AML-193 (cell line): ENCODE results near the gene ITGA5.
"Not testable (repeated sequence)": the region's sequence is repeated elsewhere in the genome, so short reads cannot be mapped to it uniquely, and the experiment has no call there.

Experiments
- DNase-seq, 2 experiments: peaks; one replicate each; lab custom pipeline; 2025; lab: John Stamatoyannopoulos, UW

ITGA5 gene

DNA sequence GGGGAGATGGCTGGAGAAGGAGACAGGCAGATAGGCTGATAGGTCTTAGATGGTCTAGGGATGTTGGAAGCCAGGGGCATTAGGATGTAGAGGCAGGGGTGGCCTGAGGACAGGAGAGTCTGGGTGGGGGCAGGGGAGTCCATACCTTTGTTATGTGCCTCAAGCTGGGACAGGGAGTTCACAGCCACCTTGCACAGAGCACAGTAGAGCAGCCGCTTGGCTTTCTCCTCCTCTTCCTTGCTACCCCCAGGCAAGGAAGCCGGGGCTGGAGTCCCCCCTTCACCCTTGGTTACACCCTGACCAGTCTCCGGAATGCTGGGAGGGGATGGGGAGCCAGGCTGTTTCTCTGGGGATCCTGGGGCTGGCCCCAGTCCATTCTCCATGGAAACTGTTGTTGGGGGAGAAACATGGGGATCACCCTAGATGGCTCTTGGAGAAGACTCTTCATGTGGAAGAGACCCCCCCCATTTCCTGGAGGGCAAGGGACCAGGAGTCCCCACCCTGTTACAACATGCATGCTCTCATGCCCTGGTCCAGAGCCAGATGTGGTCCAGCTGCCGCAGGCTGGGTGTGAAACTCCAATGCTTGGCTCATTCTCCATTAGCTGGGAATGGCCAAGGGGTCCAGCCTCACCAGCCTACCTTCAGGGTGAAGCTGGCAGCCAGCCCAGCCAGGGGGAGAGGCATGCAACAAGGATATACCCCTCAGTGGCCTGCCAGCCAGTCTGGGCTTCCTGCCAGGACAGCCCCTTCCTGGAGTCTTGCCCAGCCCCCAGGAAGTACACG lies 47.5 kb downstream of the ITGA5 start:
- no peak for DNase-seq

DNA sequence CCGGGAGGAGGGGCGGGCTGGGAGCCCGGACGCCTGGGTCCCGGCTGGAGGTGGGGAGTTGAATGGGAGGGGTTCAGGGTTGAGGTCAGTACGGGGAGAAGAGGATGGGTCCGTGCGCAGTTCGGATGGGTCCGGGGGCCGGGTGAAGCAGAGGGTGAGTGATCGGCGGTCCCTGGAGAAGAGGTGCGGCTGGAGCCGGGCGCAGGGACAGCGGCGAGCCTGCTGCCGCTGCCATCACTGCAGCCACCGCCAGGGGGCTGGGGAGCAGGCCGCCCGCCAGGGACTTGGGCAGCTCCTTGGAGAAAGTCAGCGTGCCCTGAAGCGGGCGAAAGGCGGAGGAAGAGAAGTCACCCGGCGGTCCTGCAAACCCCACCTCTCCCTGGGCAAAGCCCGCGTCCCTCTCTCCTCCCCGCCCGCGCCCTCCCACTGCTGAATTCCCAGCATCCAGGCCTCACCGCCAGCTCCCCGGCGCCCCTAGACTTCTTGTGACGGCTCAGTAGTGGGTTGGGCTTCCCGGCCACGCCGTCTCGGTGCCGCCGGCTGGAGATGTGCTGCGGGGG lies 48.8 kb downstream of the ITGA5 start:
- peak; percentile 41 to 50 for DNase-seq

DNA sequence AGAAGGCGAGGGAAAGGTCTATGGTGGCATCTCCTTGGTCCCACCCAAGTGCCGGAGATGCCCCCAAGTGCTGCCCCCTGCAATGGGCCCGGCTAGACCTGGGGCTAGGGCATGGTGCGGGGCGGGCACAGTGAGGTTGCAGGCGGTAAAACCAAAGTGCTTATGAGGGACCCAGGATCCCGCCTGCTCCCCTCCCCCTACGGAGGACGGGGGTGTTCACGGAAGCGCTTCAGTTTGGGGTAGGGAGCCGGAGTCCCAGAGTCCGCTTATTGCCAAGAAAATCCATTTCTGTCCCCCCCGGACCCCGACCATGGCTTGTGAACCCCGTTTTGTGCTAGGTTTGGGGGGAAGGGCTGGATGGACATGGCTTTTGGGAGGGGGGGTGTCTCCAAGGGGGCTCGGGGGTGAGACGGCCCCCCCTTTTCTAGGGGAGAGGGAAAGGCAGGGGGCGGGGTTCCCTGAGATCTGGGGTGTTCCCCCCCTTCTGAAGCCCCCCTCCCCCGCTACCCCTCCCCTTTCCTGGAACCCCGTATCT lies 49.4 kb downstream of the ITGA5 start:
- no peak for DNase-seq

DNA sequence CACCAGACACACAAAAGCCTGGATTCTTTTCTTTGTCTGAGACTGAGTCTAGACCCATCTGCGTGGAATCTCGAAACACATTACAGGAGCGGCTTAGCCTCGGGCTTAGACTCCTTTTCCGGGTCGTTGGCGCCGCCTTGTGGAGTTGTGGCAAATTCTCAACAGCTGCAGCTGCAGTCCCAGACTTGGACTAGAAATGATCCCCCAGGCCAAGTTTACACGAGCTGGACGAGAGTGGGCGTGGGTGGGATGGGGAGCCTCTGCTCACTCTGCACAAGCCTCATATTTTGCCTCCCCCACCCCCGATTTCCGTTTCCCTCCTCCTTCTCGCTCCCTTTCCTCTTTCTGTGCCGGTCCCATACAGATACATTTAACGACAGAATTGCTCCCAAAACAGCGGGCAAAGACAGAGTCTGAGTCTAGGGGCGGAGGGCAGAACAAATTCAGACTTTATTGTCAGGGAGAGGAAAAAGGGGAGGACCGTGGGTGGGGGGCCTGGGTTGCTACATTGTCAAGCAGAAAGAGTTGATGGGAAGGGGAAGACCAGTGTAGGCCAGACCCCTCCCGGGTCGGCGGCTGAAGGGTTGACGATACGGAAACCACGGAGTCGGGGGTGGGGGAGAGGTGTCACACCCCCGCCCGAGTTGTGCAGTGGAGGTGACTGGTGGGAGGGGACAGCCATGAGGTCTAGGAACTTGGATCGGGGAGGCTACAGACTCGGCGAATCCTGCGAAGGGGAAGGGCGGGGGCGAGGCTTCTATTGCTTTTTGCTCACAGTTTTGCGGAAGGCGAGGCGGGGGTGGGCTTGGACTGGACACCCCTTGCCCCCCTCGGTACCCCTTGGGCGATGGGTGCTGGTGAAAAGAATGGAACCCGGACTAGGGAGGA lies 50.1 kb downstream of the ITGA5 start:
- DNase-seq = peak; percentile 49 to 80

DNA sequence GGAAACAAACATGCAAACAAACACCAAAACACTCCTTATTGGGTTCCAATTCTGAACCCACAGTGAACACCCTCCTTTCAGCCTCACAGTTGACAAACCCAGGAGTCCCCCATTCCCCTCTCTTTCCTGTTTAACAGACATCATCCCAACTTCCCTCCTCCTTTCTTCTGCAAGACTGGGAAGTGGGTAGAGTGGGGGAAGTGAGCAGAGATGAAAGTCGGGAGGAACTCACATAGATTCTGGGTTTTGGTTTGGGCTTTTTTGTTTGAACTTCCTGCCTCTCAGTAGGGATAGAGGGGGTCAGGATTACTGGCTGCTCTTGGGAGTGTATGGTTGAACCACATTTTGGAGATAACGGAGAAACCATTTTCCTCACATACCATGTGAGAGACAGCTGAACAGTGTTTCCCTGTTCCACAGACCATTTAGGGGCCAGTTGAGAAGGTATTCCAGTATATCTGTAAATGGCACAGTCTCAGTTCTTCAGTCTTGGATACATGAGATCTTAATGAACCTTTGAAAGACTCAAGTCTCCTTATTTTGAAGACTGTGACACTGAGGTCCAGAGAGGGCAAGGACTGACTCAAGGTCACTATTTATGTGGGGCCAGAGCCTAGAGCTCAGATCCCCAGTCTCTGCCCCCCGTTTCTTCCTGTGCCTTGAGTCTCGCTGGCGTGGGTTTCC lies 50.9 kb downstream of the ITGA5 start:
- DNase-seq = no peak

DNA sequence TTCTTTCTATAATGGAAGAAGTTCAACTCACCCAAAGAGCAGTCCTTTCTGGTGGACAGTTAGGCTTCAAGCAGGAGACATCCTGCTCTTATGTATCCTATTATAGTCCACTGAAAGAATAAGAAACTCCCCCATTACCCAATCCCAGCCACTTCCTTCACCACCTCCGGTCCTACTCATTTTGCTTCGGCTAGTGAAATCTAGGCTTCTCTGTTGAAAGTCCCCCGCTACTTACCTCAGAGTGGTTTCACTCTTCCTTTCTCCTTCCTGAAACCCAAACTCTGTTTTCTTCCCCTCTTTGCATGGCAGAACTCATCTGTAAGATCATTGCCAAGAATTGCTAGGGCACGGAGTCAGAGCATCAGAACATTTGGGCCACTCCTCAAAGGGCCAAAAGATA lies 54.7 kb downstream of the ITGA5 start, which contains the start of gene GPR84:
Gene GPR84, minus strand, starts transcription at position 74 of the 400 bp plus-strand sequence. CDS start 635 bp downstream, outside the sequence.
- peak; percentile 90 to 95 for DNase-seq

DNA sequence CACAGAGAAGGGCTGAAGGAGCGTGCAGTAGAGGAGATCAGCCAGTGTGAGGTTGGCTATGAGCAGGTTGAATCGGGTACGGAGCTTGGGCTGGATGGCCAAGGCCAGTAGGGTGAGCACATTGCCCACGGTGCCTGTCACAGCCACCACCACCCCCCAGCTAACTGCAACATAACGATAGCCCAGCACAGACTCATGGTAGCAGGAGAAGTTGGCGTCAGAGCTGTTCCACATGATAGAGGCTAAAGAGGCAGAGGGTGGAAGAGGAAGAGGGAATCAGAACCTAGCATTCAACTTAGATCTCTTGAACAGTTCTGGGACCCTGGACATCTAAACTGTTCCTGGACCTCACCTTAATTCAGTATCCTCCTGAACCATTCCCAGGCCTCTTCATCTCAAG lies 55.4 kb downstream of the ITGA5 start:
- no peak for DNase-seq

DNA sequence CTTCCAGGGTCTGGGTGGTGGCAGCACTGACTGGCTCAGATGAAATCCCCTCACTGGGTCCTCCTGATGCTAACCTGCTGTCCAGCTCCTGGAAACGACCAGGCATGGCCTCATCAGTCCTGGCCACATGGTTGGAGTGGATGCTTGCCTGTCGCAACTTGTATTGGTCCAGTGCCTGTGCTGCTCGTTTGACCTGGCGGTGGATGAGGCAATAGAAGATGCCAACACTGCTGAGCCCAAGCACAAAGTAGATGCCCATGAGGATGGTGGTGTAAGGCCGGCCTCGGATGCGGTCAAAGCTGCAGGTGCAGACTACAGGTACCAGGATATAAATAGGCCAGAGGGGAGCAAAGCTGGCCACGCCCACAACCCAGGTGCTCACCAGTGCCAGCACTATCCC lies 56.0 kb downstream of the ITGA5 start:
- DNase-seq = no peak

DNA sequence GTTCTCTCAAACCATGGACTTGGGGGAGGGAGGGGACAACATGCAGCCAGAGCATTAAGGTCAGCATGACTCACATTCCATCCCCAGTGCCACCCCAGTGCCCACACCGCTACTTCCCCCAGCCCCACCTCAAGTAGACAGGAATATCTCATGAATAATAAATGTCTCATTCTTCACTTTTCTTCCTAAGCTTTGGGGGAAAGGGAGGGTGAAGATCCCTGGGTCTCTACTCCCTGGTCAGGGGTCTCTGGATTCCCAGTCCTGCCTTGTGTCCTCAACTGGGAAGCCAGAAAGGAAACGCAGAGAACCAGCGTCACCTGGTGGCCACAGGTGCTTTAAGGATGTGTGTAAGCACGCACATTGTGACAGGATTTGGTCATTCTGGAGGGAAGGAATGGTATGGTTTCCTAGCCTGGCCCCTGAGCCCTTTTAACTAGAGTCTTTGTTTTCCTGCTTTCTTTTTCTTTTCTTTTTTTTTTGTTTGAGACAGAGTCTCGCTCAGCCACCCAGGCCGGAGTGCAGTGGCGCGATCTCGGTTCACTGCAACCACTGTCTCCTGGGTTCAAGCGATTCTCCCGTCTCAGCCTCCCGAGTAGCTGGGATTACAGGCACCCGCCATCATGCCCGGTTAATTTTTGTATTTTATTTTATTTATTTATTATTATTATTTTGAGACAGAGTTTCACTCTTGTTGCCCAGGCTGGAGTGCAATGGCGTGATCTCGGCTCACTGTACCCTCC lies 58.2 kb downstream of the ITGA5 start:
- DNase-seq = peak; percentile 29 to 40

DNA sequence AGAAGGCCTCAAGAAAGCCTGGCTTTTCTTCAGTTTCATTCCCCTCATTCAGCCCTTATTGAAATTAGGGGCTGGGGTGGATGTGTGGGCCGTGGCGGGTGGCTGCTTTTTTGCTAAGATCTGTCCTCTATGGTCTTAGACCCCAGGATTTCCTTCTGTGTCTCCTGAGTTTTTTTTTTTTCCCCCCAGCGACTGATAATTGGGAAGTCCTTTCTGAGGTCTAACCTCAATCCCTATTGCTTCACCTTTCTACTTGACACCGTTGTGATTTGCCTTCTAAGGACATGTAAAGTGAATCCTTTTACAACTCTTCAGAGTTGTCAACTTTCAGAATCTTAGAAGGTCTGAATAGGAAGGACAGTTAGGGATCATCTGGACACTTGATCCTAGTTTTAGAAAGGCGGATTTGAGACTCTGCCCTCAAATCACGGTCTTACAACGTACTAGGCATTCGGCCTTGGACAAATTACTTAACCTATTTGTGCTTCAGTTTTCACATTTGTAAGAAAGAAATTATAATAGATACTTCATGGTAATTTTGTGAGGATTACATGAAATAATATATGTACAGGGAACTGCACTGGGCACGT lies 59.2 kb downstream of the ITGA5 start:
- no peak for DNase-seq

DNA sequence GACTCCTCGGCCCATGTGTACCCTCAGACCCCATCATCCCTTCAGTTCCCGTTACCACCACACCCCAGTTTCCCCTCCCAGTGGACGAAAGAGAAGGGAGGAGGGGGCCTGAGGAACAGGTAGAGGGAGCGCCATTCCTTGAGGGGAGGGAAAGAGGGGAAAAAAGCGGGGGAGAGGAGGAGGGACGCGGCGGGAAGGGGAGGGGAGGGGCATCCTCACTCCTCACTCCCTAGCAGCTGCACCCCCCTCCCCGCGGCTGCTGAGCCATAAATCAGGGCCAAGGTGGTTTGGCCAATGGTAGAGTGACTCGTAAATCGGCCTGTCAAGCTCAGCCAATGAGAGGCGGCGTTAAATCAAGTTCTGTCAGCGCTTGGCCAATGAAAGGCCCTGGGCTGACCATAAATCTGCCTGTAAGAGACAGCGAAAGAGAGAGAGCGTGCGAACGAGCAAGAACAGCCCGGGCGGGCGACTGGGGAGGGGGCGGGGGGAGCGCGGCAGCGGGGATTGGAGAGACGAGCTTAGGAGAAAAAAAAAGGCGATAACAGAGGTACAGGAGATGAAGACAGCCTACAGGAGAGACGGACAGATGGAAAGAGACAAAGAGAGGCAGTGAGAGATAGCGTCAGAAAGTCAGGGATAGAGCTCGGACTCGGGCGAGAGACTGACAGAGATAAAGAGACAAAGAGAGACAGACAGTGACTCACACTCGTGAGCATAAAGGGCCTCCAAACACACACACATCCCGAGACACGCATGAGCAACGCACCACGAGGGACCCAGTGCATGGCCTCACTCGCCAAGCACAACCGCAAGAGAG lies 59.9 kb downstream of the ITGA5 start:
- peak; percentile 86 to 87 for DNase-seq

DNA sequence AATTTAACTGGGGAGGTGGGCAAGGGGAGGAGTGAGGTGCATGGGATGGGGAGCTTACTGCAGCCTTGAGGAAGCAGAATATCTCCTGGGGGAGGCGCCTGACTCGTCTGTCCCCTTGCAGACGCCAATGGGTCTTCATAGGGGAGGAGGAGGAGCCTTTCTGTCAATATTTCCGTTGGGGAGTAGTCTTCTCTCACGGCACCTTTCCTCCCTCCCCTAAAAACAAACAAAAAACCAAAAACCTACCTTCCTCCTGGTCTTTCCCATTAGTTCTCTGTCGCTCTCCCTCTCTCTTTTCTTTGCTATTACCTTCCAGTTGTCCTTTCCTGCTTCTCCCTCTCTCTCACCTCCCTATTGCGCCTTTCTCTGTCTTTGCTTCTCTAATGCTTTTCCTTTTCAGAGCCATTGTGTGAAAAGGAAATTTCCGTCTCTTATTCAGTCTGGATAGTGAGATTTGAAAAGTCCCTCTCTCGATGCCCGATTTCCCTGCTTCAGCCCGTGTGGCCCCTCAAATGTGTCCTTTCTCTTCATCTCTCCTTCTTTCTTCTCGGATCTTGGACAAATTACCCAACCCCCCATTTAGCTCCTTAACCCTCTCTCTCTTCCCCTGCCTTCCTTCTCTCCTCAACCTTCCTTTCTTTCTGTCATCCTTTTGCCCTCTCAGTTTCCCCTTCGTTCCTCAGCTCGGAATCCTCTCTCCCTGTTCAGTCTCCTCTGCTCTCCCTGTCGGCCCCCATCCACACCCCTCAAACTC lies 60.7 kb downstream of the ITGA5 start:
- no peak for DNase-seq

DNA sequence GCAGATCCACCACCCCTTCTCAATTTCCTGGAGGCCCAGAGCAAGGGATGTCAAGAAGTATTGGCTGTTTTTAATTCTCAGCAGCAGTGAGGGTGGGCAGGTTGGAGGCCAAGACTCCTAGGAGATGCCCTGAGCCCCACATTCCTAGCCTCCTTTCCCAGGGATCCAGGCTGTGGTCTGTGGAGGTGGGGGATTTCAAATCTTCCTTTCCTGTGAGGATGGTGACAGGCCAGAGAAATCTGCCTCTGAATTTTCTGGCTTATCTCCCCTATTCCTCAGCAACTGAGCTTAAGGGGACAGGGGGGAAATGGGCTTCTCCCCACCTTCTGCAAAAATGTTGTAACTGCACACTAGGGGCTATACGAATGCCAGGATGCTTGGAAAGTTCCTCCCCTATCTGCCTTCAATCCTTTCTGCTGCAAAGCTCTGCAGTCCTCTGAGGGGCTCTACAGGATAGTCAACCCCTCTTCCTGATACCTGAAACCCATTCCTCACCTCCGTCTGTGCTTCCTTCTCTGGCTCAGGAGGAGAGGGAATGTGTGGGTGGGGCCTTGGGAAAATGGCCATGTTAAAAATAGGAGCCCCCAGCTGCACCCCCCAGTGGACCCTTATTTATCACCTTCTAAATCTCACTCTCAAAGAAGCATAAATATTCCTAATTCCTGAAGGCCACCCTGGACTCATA lies 61.4 kb downstream of the ITGA5 start:
- no peak for DNase-seq

DNA sequence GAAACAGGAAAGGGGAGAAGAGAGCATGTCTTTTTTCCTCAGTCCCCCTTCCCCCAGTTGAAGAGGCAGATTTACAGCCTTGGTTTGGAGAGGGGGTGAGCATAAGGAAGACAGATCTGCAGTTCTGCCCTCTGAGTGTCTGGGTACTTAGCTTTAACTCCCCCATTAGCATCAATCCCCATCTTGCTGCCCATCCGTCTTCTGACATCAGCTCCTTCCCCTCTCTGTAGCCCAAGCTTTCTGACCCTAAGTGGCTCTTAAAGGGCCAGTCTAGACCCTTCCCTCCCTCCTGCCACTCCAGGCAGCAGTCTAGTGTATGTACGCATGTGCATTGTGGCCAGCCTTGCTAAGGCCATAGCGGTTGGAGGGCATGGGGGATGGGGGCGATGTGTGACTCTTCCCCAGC lies 62.1 kb downstream of the ITGA5 start:
- DNase-seq = no peak

DNA sequence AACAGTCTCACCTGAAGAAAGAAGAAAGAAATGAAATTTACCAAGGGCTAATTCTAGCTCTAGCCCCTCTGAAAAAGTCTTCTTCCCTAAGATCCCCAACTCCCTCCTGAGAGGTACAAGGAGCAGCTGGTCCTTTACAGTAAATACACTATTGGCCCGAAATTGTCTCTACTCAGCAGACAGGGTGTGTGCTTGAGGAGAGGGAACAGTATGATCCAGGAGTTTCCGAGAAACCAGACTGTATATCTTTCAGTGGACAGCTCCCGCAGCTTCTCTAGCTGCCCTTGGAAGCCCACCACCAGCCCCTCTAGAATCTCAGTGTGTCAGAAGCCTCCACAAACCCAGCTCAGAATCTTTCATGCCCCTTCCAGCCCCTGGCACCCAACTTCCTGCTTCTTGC lies 62.8 kb downstream of the ITGA5 start:
- no peak for DNase-seq

DNA sequence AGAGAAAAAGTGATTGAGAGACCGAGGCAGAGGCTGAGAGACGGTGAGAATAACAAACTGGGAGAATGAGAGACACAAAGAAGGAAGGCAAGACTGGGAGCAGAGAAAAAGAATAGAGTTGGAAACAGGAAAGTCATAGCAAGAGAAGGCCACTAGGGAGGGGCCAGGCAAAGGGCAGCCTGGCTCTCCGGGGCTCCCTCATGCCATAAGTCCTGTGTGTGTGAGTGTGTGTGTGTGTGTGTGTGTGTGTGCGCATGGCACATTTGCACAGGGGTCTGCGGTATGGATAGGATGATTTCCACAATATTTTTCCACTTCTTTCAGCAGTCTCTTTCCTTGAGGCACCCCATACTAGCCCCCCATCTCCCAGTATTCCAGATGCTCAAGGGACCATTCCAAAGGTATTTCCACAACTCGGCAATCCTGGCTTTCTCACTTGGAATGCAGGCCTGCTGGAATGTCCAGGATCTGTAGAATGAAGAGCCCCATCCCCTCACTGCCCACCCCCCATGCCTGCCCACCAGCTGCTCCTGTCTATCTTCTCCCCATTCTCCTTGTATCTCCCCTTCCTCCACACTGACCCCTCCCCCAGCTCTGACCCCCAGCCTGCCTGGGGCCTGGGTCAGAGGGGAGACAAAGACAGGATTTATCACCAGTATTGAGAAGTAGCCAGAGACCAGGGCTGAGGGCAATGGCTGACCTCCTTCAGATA lies 63.8 kb downstream of the ITGA5 start:
- DNase-seq = no peak

DNA sequence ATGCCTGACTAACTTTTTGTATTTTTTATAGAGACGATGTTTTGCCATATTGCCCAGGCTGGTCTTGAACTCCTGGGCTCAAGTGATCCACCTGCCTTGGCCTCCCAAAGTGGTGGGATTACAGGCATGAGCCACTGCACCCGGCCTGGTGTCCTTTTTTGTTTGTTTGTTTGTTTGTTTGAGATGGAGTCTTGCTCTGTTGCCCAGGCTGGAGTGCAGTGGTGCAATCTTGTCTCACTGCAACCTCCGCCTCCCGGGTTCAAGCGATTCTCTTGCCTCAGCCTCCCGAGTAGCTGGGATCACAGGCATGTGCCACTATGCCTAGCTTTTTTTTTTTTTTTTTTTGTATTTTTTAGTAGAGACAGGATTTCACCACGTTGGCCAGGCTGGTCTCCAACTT lies 64.8 kb downstream of the ITGA5 start:
- DNase-seq = not testable (repeated sequence)
